BJ (cell line): ENCODE measurements around the gene PXDN. TPM values are rescaled to one million over a fixed set of nuclear protein-coding genes. Genes with fewer than 3 reads are reported as not detected.

Source experiments
- CTCF ChIA-PET: fragments of 350-600 bp; formaldehyde crosslinking; extraction: SDS; loops from one replicate; lab custom pipeline; 2021; ENCODE audit warnings: antibody characterized with exemption, inconsistent platforms; lab: Yijun Ruan, JAX
- POLR2A ChIA-PET: fragments of 300-600 bp; sonication (Branson Sonifier 250); formaldehyde crosslinking; extraction: SDS; loops from one replicate; lab custom pipeline; 2021; ENCODE audit warnings: antibody characterized with exemption; lab: Charles Lee
- DNase-seq: peaks from one replicate; pipeline ENCODE4 v3.0.0-alpha.2; 2011; ENCODE audit warnings: low read depth
- H3K27me3 ChIP-seq: 2 replicates; pipeline ENCODE4 v1.6.0; 2011; ENCODE audit warnings: low read length; ENCODE audit not compliant: control insufficient read depth, insufficient read depth
- H3K36me3 ChIP-seq: 2 replicates; pipeline ENCODE4 v1.5.1; 2011; ENCODE audit warnings: low read length; ENCODE audit not compliant: control insufficient read depth, insufficient read depth
- H3K4me3 ChIP-seq: 2 replicates; pipeline ENCODE4 v1.5.1; 2011; ENCODE audit warnings: low read depth, mild to moderate bottlenecking, control low read depth, low read length
- CTCF ChIP-seq: IDR thresholded peaks from 2 replicates; pipeline ENCODE4 v1.5.1; 2011; ENCODE audit warnings: low read depth, mild to moderate bottlenecking, control low read depth, inconsistent platforms, low read length, moderate library complexity; ENCODE audit not compliant: insufficient read depth
- polyA plus RNA-seq: library from polyadenylated mRNA; depleted of rRNA; stranded (reverse); fragments of >200 nt; gene quantifications from 2 replicates; pipeline ENCODE4 v1.2.3, GENCODE V29; 2011

PXDN gene
- polyA plus RNA-seq, 1 experiment: 212 TPM

- TF ChIP-seq CTCF: no peak
- peaks cover 47% of the 10 kb centered on the region for H3K36me3 ChIP-seq
- H3K4me3 ChIP-seq: no peak overlapping the region
- no peak for DNase-seq
- ChIA-PET CTCF (interaction anchor here (0.9 kb wide), 1 partner anchor 95 kb away, joined by 4 read pairs; no protein-coding TSS in a partner anchor), POLR2A (no interaction called here)
- H3K27me3 ChIP-seq: no peaks in the 10 kb centered on the region
Observed at GRCh38 chr2:1645761-1646476, 98.4 kb downstream of the PXDN start.

- H3K27me3 ChIP-seq: no peaks in the 10 kb centered on the region
- no peak for TF ChIP-seq CTCF
- ChIA-PET POLR2A (interaction anchor here (0.6 kb wide), 1 partner anchor 109 kb away, joined by 3 read pairs; no protein-coding TSS in a partner anchor), CTCF (no interaction called here)
- peaks cover 44% of the 10 kb centered on the region for H3K36me3 ChIP-seq
- DNase-seq: no peak
- no peak overlapping the region for H3K4me3 ChIP-seq
Observed at GRCh38 chr2:1644427-1644826, 99.9 kb downstream of the PXDN start.

- DNase-seq: no peak
- ChIA-PET CTCF (interaction anchor here (0.9 to 1.4 kb wide), 3 partner anchors 9 to 92 kb away, joined by 3 to 5 read pairs (median 4); no protein-coding TSS in a partner anchor), POLR2A (no interaction called here)
- Histone ChIP-seq H3K27me3 (no peaks in the 10 kb centered on the region), H3K4me3 (no peak overlapping the region), H3K36me3 (peaks cover 44% of the 10 kb centered on the region)
- TF ChIP-seq CTCF: no peak
Observed at GRCh38 chr2:1642993-1643619, 101.2 kb downstream of the PXDN start.

GRCh38 chr2:1642066-1642861 lies 102.1 kb downstream of the PXDN start:
- peaks cover 43% of the 10 kb centered on the region for H3K36me3 ChIP-seq
- CTCF ChIA-PET: interaction anchor here (0.9 to 1.6 kb wide), 4 partner anchors 10 to 101 kb away, joined by 3 to 4 read pairs (median 3); no protein-coding TSS in a partner anchor
- H3K27me3 ChIP-seq: no peaks in the 10 kb centered on the region
- DNase-seq: no peak
- POLR2A ChIA-PET: no interaction called here
- TF ChIP-seq CTCF: no peak
- H3K4me3 ChIP-seq: no peak overlapping the region
